ENCODE data around the gene HELT. TPM values are rescaled to one million over a fixed set of nuclear protein-coding genes. Genes with fewer than 3 reads are reported as not detected.

HELT gene
- total and polyA plus RNA-seq, 2 of the 4 experiments (the other 2 are of a cell fraction) = not detected

- DNase-seq = no peak
- BruUV-seq (replicated peaks) = no TSS peak
- no peak overlapping the region for H3K9ac ChIP-seq (ENCODE audit: low read depth, low read length)
Observed at GRCh38 chr4:184992422-184992821, 25.9 kb upstream of the HELT start.

More at GRCh38 chr4:184992422-184992821, 25.9 kb upstream of the HELT start:
- Histone ChIP-seq H3K36me3 (ENCODE audit: control insufficient read depth, insufficient read depth, low read length) (no peaks in the 10 kb centered on the region), H2BK5ac (ENCODE audit: low read depth, low read length, poor library complexity, severe bottlenecking) (no peak overlapping the region), H3K27me3 (ENCODE audit: control insufficient read depth, insufficient read depth, low read length) (peaks cover 11% of the 10 kb centered on the region), H3K4ac (ENCODE audit: low read depth, low read length) (no peak overlapping the region), H2BK15ac (ENCODE audit: low read depth, low read length) (no peak overlapping the region), H3K4me3 (ENCODE audit: insufficient read depth, low read depth, low read length) (no peak overlapping the region), H3K4me2 (ENCODE audit: low read depth, low read length) (no peak overlapping the region), H3K27ac (ENCODE audit: insufficient read depth, low read length) (no peak overlapping the region), H4K20me1 (ENCODE audit: insufficient read depth, low read length) (no peaks in the 10 kb centered on the region), H3K18ac (ENCODE audit: low read depth, low read length) (no peak overlapping the region), H3K56ac (ENCODE audit: extremely low read depth, insufficient read depth, low read length) (no peak overlapping the region), H3K9me1 (ENCODE audit: insufficient read depth, low read length) (no peaks in the 10 kb centered on the region), H3K4me1 (ENCODE audit: control insufficient read depth, insufficient read depth, low read length) (no peaks in the 10 kb centered on the region), H2BK120ac (ENCODE audit: low read depth, low read length) (no peak overlapping the region), H2AK5ac (ENCODE audit: low read depth, low read length) (no peak overlapping the region), H2AK9ac (replicated peaks; ENCODE audit: low read depth, low read length, poor library complexity) (no peak overlapping the region), H2BK20ac (ENCODE audit: low read depth, low read length) (no peak overlapping the region), H3K9me3 (ENCODE audit: control insufficient read depth, insufficient read depth, low read length) (no peaks in the 10 kb centered on the region), H4K8ac (ENCODE audit: low read depth in 2 of 2, low read length in 2 of 2) (no peak overlapping the region), H3K79me1 (ENCODE audit: low read depth in 1 of 2, low read length in 2 of 2) (no peaks in the 10 kb centered on the region), H3K23ac (ENCODE audit: low read depth, low read length) (no peak overlapping the region), H4K5ac (ENCODE audit: low read depth, low read length) (no peak overlapping the region), H4K91ac (ENCODE audit: insufficient read depth, low read depth, low read length) (no peak overlapping the region), H2AFZ (replicated peaks; ENCODE audit: low read length, poor library complexity) (peak overlapping the region; percentile 47), H3K14ac (replicated peaks; ENCODE audit: low read depth, low read length) (no peak overlapping the region)
- ATAC-seq (ENCODE audit: low read depth) = no peak
- TF ChIP-seq MAZ (IDR thresholded peaks at IDR 0.05; ENCODE audit: borderline replicate concordance, low read depth, low read length) (no peak), SMC3 (IDR thresholded peaks at IDR 0.05; ENCODE audit: low read depth, low read length) (no peak), POLR2A (IDR thresholded peaks at IDR 0.05; ENCODE audit: low read depth, low read length) (no peak)
- dilution Hi-C loops (cut with HindIII; ENCODE audit: low sequenced_read_pairs, unreplicated experiment) (no loop called here), intact Hi-C loops (cut with micrococcal nuclease) (no loop called here), in situ Hi-C loops (cut with MboI; ENCODE audit: low sequenced_read_pairs) (no loop called here)
- POLR2A ChIA-PET (ENCODE audit: unreplicated experiment) = no interaction called here
- CTCF ChIA-PET = no interaction called here
- 72% methylated on average over 10 of the region's 15 CpGs; no CpG with 5 or more reads in 1 of the 2 experiments for WGBS, 2 experiments (ENCODE audit: extremely low coverage in 2 of 2, insufficient read length in 1 of 2)
